Measurements from ENCODE around the gene FCHSD2.

- TF ChIP-seq CTCF (IDR thresholded peaks at IDR 0.05; ENCODE audit: control extremely low read depth in 1 of 3, insufficient read depth in 1 of 3, low read depth in 1 of 3, low read length in 3 of 3): no peak
- no peak for TF ChIP-seq GABPA (IDR thresholded peaks at IDR 0.05; ENCODE audit: borderline replicate concordance, insufficient read depth, low read length)
- no peak for TF ChIP-seq BRCA1 (IDR thresholded peaks at IDR 0.05; ENCODE audit: low read depth, low read length)
- no peak for TF ChIP-seq KDM4A (IDR thresholded peaks at IDR 0.05; ENCODE audit: low read depth, low read length, severe bottlenecking)
- no peak for TF ChIP-seq SP2 (IDR thresholded peaks at IDR 0.05; ENCODE audit: low read length)
Measured at GRCh38 chr11:72935700-72936099, 206.4 kb downstream of the FCHSD2 start.
